WTC11 (cell line): ENCODE measurements around the gene P3H2. TPM values are rescaled to one million over a fixed set of nuclear protein-coding genes. Genes with fewer than 3 reads are reported as not detected.

ENCODE experiments used
- ATAC-seq: fragments of 200-7000 bp; cut with Tn5 transposase; 2 replicates; pipeline ENCODE4 v1.10.0; 2021; ENCODE audit warnings: mild to moderate bottlenecking, moderate library complexity
- CTCF ChIA-PET: fragments of 300-600 bp; sonication (Branson Sonifier 250); formaldehyde crosslinking; loops from one replicate; lab custom pipeline; 2021; ENCODE audit warnings: antibody characterized with exemption; lab: Charles Lee
- POLR2A ChIA-PET: fragments of 350-600 bp; sonication (Branson Sonifier 250); formaldehyde crosslinking; loops from one replicate; lab custom pipeline; 2021; ENCODE audit warnings: antibody characterized with exemption; lab: Charles Lee
- DNase-seq: peaks from one replicate; pipeline ENCODE4 v3.0.0; 2021; ENCODE audit warnings: low spot score
- H3K27ac Mint-ChIP-seq: 2 replicates; pipeline ENCODE4 v1.8.0; 2021; ENCODE audit warnings: mixed read lengths
- H3K27me3 Mint-ChIP-seq: 2 replicates; pipeline ENCODE4 v1.8.0; 2021; ENCODE audit warnings: low read depth, mild to moderate bottlenecking, moderate library complexity, mixed read lengths
- H3K36me3 Mint-ChIP-seq: 2 replicates; pipeline ENCODE4 v1.8.0; 2021; ENCODE audit warnings: mixed read lengths
- H3K4me1 Mint-ChIP-seq: 2 replicates; pipeline ENCODE4 v1.8.0; 2022; ENCODE audit warnings: mixed read lengths
- H3K4me3 Mint-ChIP-seq: 2 replicates; pipeline ENCODE4 v1.8.0; 2021; ENCODE audit warnings: mild to moderate bottlenecking, moderate library complexity, mixed read lengths
- H3K9me3 Mint-ChIP-seq: 2 replicates; pipeline ENCODE4 v1.8.0; 2021; ENCODE audit warnings: mixed read lengths
- ATF3 ChIP-seq: sonication (generic); formaldehyde crosslinking; conservative IDR thresholded peaks from 2 replicates; pipeline ENCODE4 v1.8.1; 2022; ENCODE audit warnings: mild to moderate bottlenecking, missing genetic modification reagents
- ATF6 ChIP-seq: sonication (generic); formaldehyde crosslinking; IDR thresholded peaks from 2 replicates; pipeline ENCODE4 v1.8.1; 2023; ENCODE audit warnings: mild to moderate bottlenecking, missing genetic modification reagents
- CBFB ChIP-seq: sonication (generic); formaldehyde crosslinking; IDR thresholded peaks from 2 replicates; pipeline ENCODE4 v1.8.1; 2022; ENCODE audit warnings: mild to moderate bottlenecking, low read depth, missing genetic modification reagents
- CREM ChIP-seq: sonication (generic); formaldehyde crosslinking; IDR thresholded peaks from 2 replicates; pipeline ENCODE4 v1.8.1; 2022; ENCODE audit warnings: mild to moderate bottlenecking, missing genetic modification reagents, moderate library complexity
- ESRRA ChIP-seq: sonication (generic); formaldehyde crosslinking; IDR thresholded peaks from 2 replicates; pipeline ENCODE4 v1.8.1; 2022; ENCODE audit warnings: mild to moderate bottlenecking, missing genetic modification reagents, borderline replicate concordance
- HMGA2 ChIP-seq: fragments of 250-450 bp; sonication (Bioruptor Pico); IDR thresholded peaks from 2 replicates; pipeline ENCODE4 v1.4.0; 2021; ENCODE audit warnings: mild to moderate bottlenecking, moderate library complexity
- HMGXB4 ChIP-seq: sonication (generic); formaldehyde crosslinking; IDR thresholded peaks from 2 replicates; pipeline ENCODE4 v1.8.1; 2023; ENCODE audit warnings: mild to moderate bottlenecking, moderate library complexity, missing genetic modification reagents
- IRF1 ChIP-seq: sonication (generic); formaldehyde crosslinking; IDR thresholded peaks from 2 replicates; pipeline ENCODE4 v1.8.0; 2023; ENCODE audit warnings: missing genetic modification reagents
- JUN ChIP-seq: sonication (generic); formaldehyde crosslinking; IDR thresholded peaks from 2 replicates; pipeline ENCODE4 v1.8.0; 2023; ENCODE audit warnings: mild to moderate bottlenecking, missing genetic modification reagents
- MLX ChIP-seq: sonication (generic); formaldehyde crosslinking; IDR thresholded peaks from 2 replicates; pipeline ENCODE4 v1.8.1; 2023; ENCODE audit warnings: mild to moderate bottlenecking, missing genetic modification reagents, moderate library complexity
- MYBL2 ChIP-seq: sonication (generic); formaldehyde crosslinking; IDR thresholded peaks from 2 replicates; pipeline ENCODE4 v1.8.1; 2023; ENCODE audit warnings: mild to moderate bottlenecking, moderate library complexity, missing genetic modification reagents
- NFE2L1 ChIP-seq: sonication (generic); formaldehyde crosslinking; IDR thresholded peaks from 2 replicates; pipeline ENCODE4 v1.8.1; 2023; ENCODE audit warnings: missing genetic modification reagents
- NR2C2 ChIP-seq: sonication (generic); formaldehyde crosslinking; IDR thresholded peaks from 2 replicates; pipeline ENCODE4 v1.8.0; 2022; ENCODE audit warnings: mild to moderate bottlenecking, missing genetic modification reagents
- PREB ChIP-seq: sonication (generic); formaldehyde crosslinking; IDR thresholded peaks from 2 replicates; pipeline ENCODE4 v1.8.1; 2022; ENCODE audit warnings: mild to moderate bottlenecking, missing genetic modification reagents, moderate library complexity, borderline replicate concordance
- TP53 ChIP-seq: sonication (generic); formaldehyde crosslinking; IDR thresholded peaks from 2 replicates; pipeline ENCODE4 v1.8.1; 2023; ENCODE audit warnings: mild to moderate bottlenecking, missing genetic modification reagents
- ZNF121 ChIP-seq: sonication (generic); formaldehyde crosslinking; IDR thresholded peaks from 2 replicates; pipeline ENCODE4 v1.8.0; 2023; ENCODE audit warnings: missing genetic modification reagents
- ZNF317 ChIP-seq: sonication (generic); formaldehyde crosslinking; IDR thresholded peaks from 2 replicates; pipeline ENCODE4 v1.8.1; 2023; ENCODE audit warnings: low read depth, mild to moderate bottlenecking, moderate library complexity, missing genetic modification reagents, borderline replicate concordance
- ZNF396 ChIP-seq: fragments of 250-450 bp; sonication (Bioruptor Pico); IDR thresholded peaks from 2 replicates; pipeline ENCODE4 v1.8.0; 2021; ENCODE audit warnings: mild to moderate bottlenecking, moderate library complexity, borderline replicate concordance
- ZNF423 ChIP-seq: fragments of 250-450 bp; sonication (Bioruptor Pico); IDR thresholded peaks from 2 replicates; pipeline ENCODE4 v2.1.2; 2022; ENCODE audit warnings: mild to moderate bottlenecking, moderate library complexity
- total RNA-seq: library from RNA; stranded (reverse); gene quantifications from 3 replicates; pipeline ENCODE4 v1.2.3, GENCODE V29; 2021
- TF ChIP-seq, protein P1 (sequence below): fragments of 250-450 bp; sonication (Bioruptor Pico); IDR thresholded peaks from 2 replicates; pipeline ENCODE4 v1.8.0; 2021; ENCODE audit warnings: mild to moderate bottlenecking
- TF ChIP-seq, protein P2 (sequence below): sonication (generic); formaldehyde crosslinking; IDR thresholded peaks from 2 replicates; pipeline ENCODE4 v1.8.1; 2022; ENCODE audit warnings: low read depth, mild to moderate bottlenecking, moderate library complexity, missing genetic modification reagents, borderline replicate concordance

P3H2 gene
- total RNA-seq, 1 experiment from 2014 or later: 29.4 TPM

- DNase-seq: no peak
- no peaks in the 10 kb centered on the region; the same call in 1 of the 2 replicates for H3K36me3 Mint-ChIP-seq
- no peak for ATAC-seq
- H3K9me3 Mint-ChIP-seq: no peaks in the 10 kb centered on the region
- H3K4me3 Mint-ChIP-seq: no peak overlapping the region
- POLR2A ChIA-PET: interaction anchor here (0.5 to 1.0 kb wide), 2 partner anchors 11 to 121 kb away, joined by 4 to 8 read pairs; partner anchors contain the start of gene P3H2
- no peak overlapping the region for H3K27ac Mint-ChIP-seq
- H3K4me1 Mint-ChIP-seq: peaks cover 31% of the 10 kb centered on the region
- CTCF ChIA-PET: interaction anchor here (1.3 kb wide), 1 partner anchor 11 kb away, joined by 7 read pairs; the partner anchor contains the start of gene P3H2
- TF ChIP-seq ZNF317 (CRISPR knock-in tag) (no peak), JUN (CRISPR knock-in tag) (no peak), PREB (no peak)
- TF ChIP-seq, protein P1, sequence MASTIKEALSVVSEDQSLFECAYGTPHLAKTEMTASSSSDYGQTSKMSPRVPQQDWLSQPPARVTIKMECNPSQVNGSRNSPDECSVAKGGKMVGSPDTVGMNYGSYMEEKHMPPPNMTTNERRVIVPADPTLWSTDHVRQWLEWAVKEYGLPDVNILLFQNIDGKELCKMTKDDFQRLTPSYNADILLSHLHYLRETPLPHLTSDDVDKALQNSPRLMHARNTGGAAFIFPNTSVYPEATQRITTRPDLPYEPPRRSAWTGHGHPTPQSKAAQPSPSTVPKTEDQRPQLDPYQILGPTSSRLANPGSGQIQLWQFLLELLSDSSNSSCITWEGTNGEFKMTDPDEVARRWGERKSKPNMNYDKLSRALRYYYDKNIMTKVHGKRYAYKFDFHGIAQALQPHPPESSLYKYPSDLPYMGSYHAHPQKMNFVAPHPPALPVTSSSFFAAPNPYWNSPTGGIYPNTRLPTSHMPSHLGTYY (CRISPR knock-in tag): no peak
- no peaks in the 10 kb centered on the region; the same call in 1 of the 2 replicates for H3K27me3 Mint-ChIP-seq
Measured at GRCh38 chr3:190132371-190132770, 11.7 kb upstream of the P3H2 start.

DNA sequence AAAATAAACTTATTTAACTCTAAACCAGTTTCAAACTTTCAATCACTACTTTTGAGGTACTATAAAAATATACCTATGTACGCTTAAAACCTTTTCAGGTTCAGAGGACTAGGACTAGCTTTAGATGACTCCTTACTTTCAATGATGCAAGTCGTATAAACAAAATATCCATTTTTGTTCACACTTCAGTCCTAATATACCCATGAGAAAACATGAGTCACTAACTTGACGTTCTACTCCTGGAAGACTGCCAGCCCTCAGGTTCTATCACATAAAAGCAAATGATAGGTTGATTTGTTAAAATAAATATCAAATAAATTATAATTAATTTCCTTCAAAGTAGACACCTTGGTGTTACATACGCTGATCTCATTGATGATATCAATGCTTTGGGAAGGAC lies 10.6 kb upstream of the P3H2 start:
- ChIA-PET CTCF (interaction anchor here (0.6 to 1.3 kb wide), 3 partner anchors 11 to 720 kb away, joined by 3 to 8 read pairs (median 4); partner anchors contain the start of genes CLDN1 and P3H2), POLR2A (no interaction called here)
- Mint-ChIP-seq H3K36me3 (no peaks in the 10 kb centered on the region; the same call in 1 of the 2 replicates), H3K27ac (no peak overlapping the region), H3K4me1 (peaks cover 31% of the 10 kb centered on the region), H3K4me3 (no peak overlapping the region), H3K9me3 (no peaks in the 10 kb centered on the region), H3K27me3 (no peaks in the 10 kb centered on the region; the same call in 1 of the 2 replicates)
- DNase-seq (no peak), ATAC-seq (no peak)
- TF ChIP-seq NR2C2 (CRISPR knock-in tag): no peak
- no peak for TF ChIP-seq ZNF423
- no peak for TF ChIP-seq HMGXB4 (CRISPR knock-in tag)
- TF ChIP-seq ZNF121 (CRISPR knock-in tag): no peak
- TF ChIP-seq, protein P2, sequence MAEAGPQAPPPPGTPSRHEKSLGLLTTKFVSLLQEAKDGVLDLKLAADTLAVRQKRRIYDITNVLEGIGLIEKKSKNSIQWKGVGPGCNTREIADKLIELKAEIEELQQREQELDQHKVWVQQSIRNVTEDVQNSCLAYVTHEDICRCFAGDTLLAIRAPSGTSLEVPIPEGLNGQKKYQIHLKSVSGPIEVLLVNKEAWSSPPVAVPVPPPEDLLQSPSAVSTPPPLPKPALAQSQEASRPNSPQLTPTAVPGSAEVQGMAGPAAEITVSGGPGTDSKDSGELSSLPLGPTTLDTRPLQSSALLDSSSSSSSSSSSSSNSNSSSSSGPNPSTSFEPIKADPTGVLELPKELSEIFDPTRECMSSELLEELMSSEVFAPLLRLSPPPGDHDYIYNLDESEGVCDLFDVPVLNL: no peak
- TF ChIP-seq ATF3 (CRISPR knock-in tag): no peak
- TF ChIP-seq HMGA2: no peak

DNA sequence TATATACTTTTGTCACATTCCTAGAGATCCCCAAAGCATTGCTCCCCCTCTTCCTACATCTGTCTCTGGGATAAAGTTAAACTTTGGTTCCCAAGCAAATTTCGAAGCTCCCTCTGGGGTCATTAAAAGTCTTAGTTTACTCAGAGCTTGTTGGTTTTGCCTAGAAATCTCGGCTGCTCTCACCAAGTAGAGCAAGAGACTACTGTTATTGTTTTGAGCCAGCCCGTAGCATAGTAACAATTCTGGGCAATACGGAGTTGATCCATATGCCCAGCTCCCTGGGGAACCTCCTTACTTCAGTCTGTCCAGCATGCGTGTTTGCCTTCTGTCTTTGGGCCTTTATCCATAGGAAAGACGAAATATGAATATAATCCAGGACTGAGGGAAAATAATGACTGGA lies 10.0 kb upstream of the P3H2 start:
- no peaks in the 10 kb centered on the region for H3K9me3 Mint-ChIP-seq
- DNase-seq: no peak
- no peaks in the 10 kb centered on the region; the same call in 1 of the 2 replicates for H3K36me3 Mint-ChIP-seq
- H3K27ac Mint-ChIP-seq: peak overlapping the region; percentile 64
- POLR2A ChIA-PET: interaction anchor here (0.7 to 1.1 kb wide), 2 partner anchors 9 to 253 kb away, joined by 4 to 6 read pairs; no protein-coding TSS in a partner anchor
- no peak overlapping the region for H3K4me3 Mint-ChIP-seq
- CTCF ChIA-PET: interaction anchor here (0.6 to 1.3 kb wide), 3 partner anchors 10 to 720 kb away, joined by 3 to 8 read pairs (median 4); partner anchors contain the start of genes CLDN1 and P3H2
- H3K27me3 Mint-ChIP-seq: no peaks in the 10 kb centered on the region; the same call in 1 of the 2 replicates
- H3K4me1 Mint-ChIP-seq: peaks cover 31% of the 10 kb centered on the region
- no peak for ATAC-seq
- TF ChIP-seq NR2C2 (CRISPR knock-in tag) (no peak), MLX (no peak), ATF6 (CRISPR knock-in tag) (no peak), ZNF396 (CRISPR knock-in tag) (no peak), MYBL2 (no peak), IRF1 (CRISPR knock-in tag) (no peak), ZNF423 (no peak), NFE2L1 (CRISPR knock-in tag) (no peak), CBFB (CRISPR knock-in tag) (no peak), ESRRA (CRISPR knock-in tag) (no peak), TP53 (CRISPR knock-in tag) (no peak), HMGA2 (no peak), CREM (no peak)
- TF ChIP-seq, protein P1 (CRISPR knock-in tag): no peak
